H9 (cell line): ENCODE measurements around the gene NEURL4. TPM values are rescaled to one million over a fixed set of nuclear protein-coding genes. Genes with fewer than 3 reads are reported as not detected.

ENCODE experiments used
- DNase-seq: peaks from one replicate; pipeline ENCODE4 v3.0.0-alpha.2; 2017
- H2AFZ ChIP-seq: one replicate; pipeline ENCODE4 v1.6.1; 2013; ENCODE audit warnings: mild to moderate bottlenecking, low read length, control low read depth, moderate library complexity
- H2AK5ac ChIP-seq: 2 replicates; pipeline ENCODE4 v1.6.1; 2013; ENCODE audit warnings: low read length, control low read depth, mixed read lengths; ENCODE audit not compliant: insufficient read length
- H2BK120ac ChIP-seq: one replicate; pipeline ENCODE4 v1.6.1; 2013; ENCODE audit warnings: low read depth, mild to moderate bottlenecking, low read length, control low read depth, inconsistent platforms; ENCODE audit not compliant: poor library complexity, severe bottlenecking
- H2BK12ac ChIP-seq: 2 replicates; pipeline ENCODE4 v1.6.1; 2013; ENCODE audit warnings: low read length, control low read depth, mixed read lengths, low read depth; ENCODE audit not compliant: insufficient read length
- H2BK15ac ChIP-seq: 2 replicates; pipeline ENCODE4 v1.6.1; 2013; ENCODE audit warnings: low read depth, low read length, control low read depth
- H2BK20ac ChIP-seq: one replicate; pipeline ENCODE4 v1.6.1; 2013; ENCODE audit warnings: low read depth, mild to moderate bottlenecking, low read length, control low read depth, inconsistent platforms; ENCODE audit not compliant: poor library complexity, severe bottlenecking
- H2BK5ac ChIP-seq: 2 replicates; pipeline ENCODE4 v1.6.1; 2013; ENCODE audit warnings: low read length, control low read depth, mixed read lengths; ENCODE audit not compliant: insufficient read length
- H3K14ac ChIP-seq: 2 replicates; pipeline ENCODE4 v1.6.1; 2013; ENCODE audit warnings: low read length, control low read depth; ENCODE audit not compliant: insufficient read depth
- H3K18ac ChIP-seq: 2 replicates; pipeline ENCODE4 v1.6.1; 2013; ENCODE audit warnings: low read depth, mild to moderate bottlenecking, mixed read lengths, low read length, control low read depth; ENCODE audit not compliant: insufficient read length
- H3K23ac ChIP-seq: 2 replicates; pipeline ENCODE4 v1.6.1; 2013; ENCODE audit warnings: low read length, control low read depth, mixed read lengths, low read depth; ENCODE audit not compliant: insufficient read length
- H3K23me2 ChIP-seq: 2 replicates; pipeline ENCODE4 v1.6.1; 2013; ENCODE audit warnings: low read depth, mild to moderate bottlenecking, mixed read lengths, low read length, control low read depth; ENCODE audit not compliant: insufficient read length, poor library complexity, severe bottlenecking
- H3K27ac ChIP-seq: 2 replicates; pipeline ENCODE4 v1.5.1; 2013; ENCODE audit warnings: low read length, control low read depth, mixed read lengths, low read depth; ENCODE audit not compliant: insufficient read length
- H3K27me3 ChIP-seq: 2 replicates; pipeline ENCODE4 v1.6.1; 2013; ENCODE audit warnings: low read length, control low read depth, inconsistent platforms; ENCODE audit not compliant: insufficient read depth
- H3K4ac ChIP-seq: 2 replicates; pipeline ENCODE4 v1.6.1; 2013; ENCODE audit warnings: low read depth, mild to moderate bottlenecking, control low read depth, inconsistent platforms, low read length, moderate library complexity
- H3K4me1 ChIP-seq: 2 replicates; pipeline ENCODE4 v1.6.1; 2013; ENCODE audit warnings: low read length, control low read depth, inconsistent platforms; ENCODE audit not compliant: insufficient read depth
- H3K4me2 ChIP-seq: 2 replicates; pipeline ENCODE4 v1.6.1; 2013; ENCODE audit warnings: low read length, control low read depth, mixed read lengths; ENCODE audit not compliant: insufficient read length, insufficient read depth
- H3K56ac ChIP-seq: 2 replicates; pipeline ENCODE4 v1.6.1; 2013; ENCODE audit warnings: low read depth, mild to moderate bottlenecking, mixed read lengths, low read length, control low read depth; ENCODE audit not compliant: insufficient read length
- H3K79me1 ChIP-seq: 2 replicates; pipeline ENCODE4 v1.6.1; 2013; ENCODE audit warnings: low read depth, mild to moderate bottlenecking, moderate library complexity, low read length, control low read depth, inconsistent platforms; ENCODE audit not compliant: insufficient read depth, poor library complexity, severe bottlenecking
- H3K79me2 ChIP-seq: 2 replicates; pipeline ENCODE4 v1.6.1; 2013; ENCODE audit warnings: low read length, control low read depth, inconsistent platforms; ENCODE audit not compliant: insufficient read depth
- H3K9ac ChIP-seq: 2 replicates; pipeline ENCODE4 v1.6.1; 2013; ENCODE audit warnings: low read length, control low read depth, mixed read lengths; ENCODE audit not compliant: insufficient read length; ENCODE audit errors: extremely low read depth
- H3K9me3 ChIP-seq: one replicate; pipeline ENCODE4 v1.6.1; 2013; ENCODE audit warnings: low read depth, low read length, inconsistent platforms; ENCODE audit not compliant: control insufficient read depth
- H3T11ph ChIP-seq: one replicate; pipeline ENCODE4 v1.6.1; 2013; ENCODE audit warnings: mild to moderate bottlenecking, low read length, control low read depth, inconsistent platforms
- H4K20me1 ChIP-seq: one replicate; pipeline ENCODE4 v1.6.1; 2013; ENCODE audit not compliant: control insufficient read depth, insufficient read length, insufficient read depth
- H4K5ac ChIP-seq: 2 replicates; pipeline ENCODE4 v1.6.1; 2013; ENCODE audit warnings: low read depth, mild to moderate bottlenecking, mixed read lengths, low read length, control low read depth; ENCODE audit not compliant: insufficient read length
- H4K8ac ChIP-seq: replicated peaks from 2 replicates; pipeline ENCODE4 v1.6.1; 2013; ENCODE audit warnings: low read length, control low read depth, mixed read lengths, low read depth; ENCODE audit not compliant: insufficient read length
- H4K91ac ChIP-seq: 2 replicates; pipeline ENCODE4 v1.6.1; 2013; ENCODE audit warnings: low read depth, mild to moderate bottlenecking, moderate library complexity, mixed read lengths, low read length, control low read depth; ENCODE audit not compliant: insufficient read length
- H3K27ac Mint-ChIP-seq, 3 experiments: 2 replicates in 2 of 3; 3 replicates in 1 of 3; pipeline ENCODE4 v1.8.0; 2020 to 2021; ENCODE audit warnings: mixed read lengths in 3 of 3, mild to moderate bottlenecking in 1 of 3, moderate library complexity in 1 of 3
- H3K27me3 Mint-ChIP-seq: 2 replicates; pipeline ENCODE4 v1.8.0; 2021; ENCODE audit warnings: low read depth, mild to moderate bottlenecking, moderate library complexity, mixed read lengths
- H3K36me3 Mint-ChIP-seq, 3 experiments: 2 replicates in 2 of 3; 3 replicates in 1 of 3; pipeline ENCODE4 v1.8.0; 2020 to 2021; ENCODE audit warnings: low read depth in 3 of 3, mixed read lengths in 3 of 3; ENCODE audit not compliant: insufficient read depth in 1 of 3
- H3K4me1 Mint-ChIP-seq, 2 experiments: 2 replicates each; pipeline ENCODE4 v1.8.0; 2020; ENCODE audit warnings: mixed read lengths in 2 of 2
- H3K4me3 Mint-ChIP-seq, 2 experiments: 2 replicates in 1 of 2; 3 replicates in 1 of 2; pipeline ENCODE4 v1.8.0; 2020 to 2021; ENCODE audit warnings: mild to moderate bottlenecking in 2 of 2, mixed read lengths in 2 of 2, moderate library complexity in 1 of 2
- H3K9me3 Mint-ChIP-seq, 2 experiments: 2 replicates in 1 of 2; 3 replicates in 1 of 2; pipeline ENCODE4 v1.8.0; 2020; ENCODE audit warnings: mild to moderate bottlenecking in 2 of 2, mixed read lengths in 2 of 2, moderate library complexity in 1 of 2
- WGBS: extraction: QIAGEN DNeasy Blood & Tissue Kit; methylation state at CpG from one replicate; pipeline ENCODE4 v1.1.7; 2013; ENCODE audit warnings: missing lambda C conversion rate, low lambda C conversion rate, mixed read lengths; ENCODE audit not compliant: insufficient read length; ENCODE audit errors: extremely low coverage; 5-methylcytosine and 5-hydroxymethylcytosine counted together
- total RNA-seq: library from RNA; stranded (reverse); gene quantifications from 2 replicates; pipeline ENCODE4 v1.2.1, GENCODE V29; 2021
- TF ChIP-seq, protein P1 (sequence below): fragments of 200-600 bp; sonication (generic); conservative IDR thresholded peaks from 3 replicates; pipeline ENCODE4 v1.8.0; 2021; ENCODE audit warnings: antibody characterized with exemption, mild to moderate bottlenecking

NEURL4 gene
- total RNA-seq, 1 experiment from 2014 or later, result 54.8 TPM

DNA sequence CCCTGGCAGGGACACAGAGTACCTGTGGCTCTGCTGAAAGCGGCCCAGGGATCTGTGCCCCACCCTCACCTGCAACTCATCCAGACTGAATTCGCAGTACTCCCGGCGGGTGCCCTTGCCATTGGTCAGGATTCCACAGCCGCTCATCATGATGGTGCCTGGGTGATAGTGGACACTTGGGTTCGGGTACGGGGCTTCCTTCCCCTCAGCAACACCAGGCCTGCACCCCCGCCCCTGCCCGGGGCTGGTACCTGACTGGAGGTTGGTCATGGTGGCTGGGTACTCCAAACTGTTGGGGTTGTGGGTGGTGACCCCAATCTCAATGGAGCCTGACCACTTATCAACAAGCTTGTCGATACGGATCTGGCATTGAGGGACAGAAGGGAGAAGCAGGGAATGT is 2.9 kb downstream of the NEURL4 start:
- peaks cover 14% of the 10 kb centered on the region for H3K23me2 ChIP-seq
- H3K27me3 Mint-ChIP-seq, result no peaks in the 10 kb centered on the region
- H3K79me2 ChIP-seq, result peaks cover 2% of the 10 kb centered on the region; the same call in 1 of the 2 replicates
- peaks cover 14 to 15% of the 10 kb centered on the region in 2 experiments for H3K4me1 Mint-ChIP-seq
- no peak overlapping the region for H4K5ac ChIP-seq
- TF ChIP-seq, protein P1, sequence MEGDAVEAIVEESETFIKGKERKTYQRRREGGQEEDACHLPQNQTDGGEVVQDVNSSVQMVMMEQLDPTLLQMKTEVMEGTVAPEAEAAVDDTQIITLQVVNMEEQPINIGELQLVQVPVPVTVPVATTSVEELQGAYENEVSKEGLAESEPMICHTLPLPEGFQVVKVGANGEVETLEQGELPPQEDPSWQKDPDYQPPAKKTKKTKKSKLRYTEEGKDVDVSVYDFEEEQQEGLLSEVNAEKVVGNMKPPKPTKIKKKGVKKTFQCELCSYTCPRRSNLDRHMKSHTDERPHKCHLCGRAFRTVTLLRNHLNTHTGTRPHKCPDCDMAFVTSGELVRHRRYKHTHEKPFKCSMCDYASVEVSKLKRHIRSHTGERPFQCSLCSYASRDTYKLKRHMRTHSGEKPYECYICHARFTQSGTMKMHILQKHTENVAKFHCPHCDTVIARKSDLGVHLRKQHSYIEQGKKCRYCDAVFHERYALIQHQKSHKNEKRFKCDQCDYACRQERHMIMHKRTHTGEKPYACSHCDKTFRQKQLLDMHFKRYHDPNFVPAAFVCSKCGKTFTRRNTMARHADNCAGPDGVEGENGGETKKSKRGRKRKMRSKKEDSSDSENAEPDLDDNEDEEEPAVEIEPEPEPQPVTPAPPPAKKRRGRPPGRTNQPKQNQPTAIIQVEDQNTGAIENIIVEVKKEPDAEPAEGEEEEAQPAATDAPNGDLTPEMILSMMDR, result no peak
- H4K91ac ChIP-seq, result no peak overlapping the region
- no peak overlapping the region for H3K23ac ChIP-seq
- H4K20me1 ChIP-seq, result no peaks in the 10 kb centered on the region
- H3K9me3 ChIP-seq, result no peaks in the 10 kb centered on the region
- H3K4me1 ChIP-seq, result no peaks in the 10 kb centered on the region
- no peak overlapping the region for H3K18ac ChIP-seq
- no peak overlapping the region for H3K14ac ChIP-seq
- no peak overlapping the region for H3K27ac Mint-ChIP-seq
- H3K79me1 ChIP-seq, result no peaks in the 10 kb centered on the region
- no peak overlapping the region for H2BK12ac ChIP-seq
- H3K56ac ChIP-seq, result no peak overlapping the region
- H3K36me3 Mint-ChIP-seq, result peaks cover 31 to 54% (median 53%) of the 10 kb centered on the region in 3 experiments; a peak in 6 of 7 replicates
- WGBS, result no CpG with 5 or more reads among the region's 11 CpGs
- no peak for DNase-seq
- H3K4me3 Mint-ChIP-seq, result no peak overlapping the region; a peak in 1 of 5 replicates
- no peak overlapping the region for H2AFZ ChIP-seq
- no peak overlapping the region for H3K4me2 ChIP-seq
- no peak overlapping the region for H2BK120ac ChIP-seq
- H3K9ac ChIP-seq, result no peak overlapping the region
- no peak overlapping the region for H2AK5ac ChIP-seq
- no peak overlapping the region for H2BK5ac ChIP-seq
- H3K4ac ChIP-seq, result no peak overlapping the region
- no peak overlapping the region for H4K8ac ChIP-seq
- H3K27ac ChIP-seq, result no peak overlapping the region
- no peaks in the 10 kb centered on the region for H3K9me3 Mint-ChIP-seq
- no peak overlapping the region for H2BK15ac ChIP-seq
- no peak overlapping the region for H2BK20ac ChIP-seq
- H3K27me3 ChIP-seq, result no peaks in the 10 kb centered on the region
- no peak overlapping the region for H3T11ph ChIP-seq
